Activated B cell treated with CpG ODN at 0.5 μM for 24 hours (primary cell): Measurements from ENCODE around the gene PSD. TPM values are rescaled to one million over a fixed set of nuclear protein-coding genes. Genes with fewer than 3 reads are reported as not detected.

ENCODE experiments used
- ATAC-seq: fragments of 200-7000 bp; cut with Tn5 transposase; one replicate; pipeline ENCODE4 v1.10.0; 2021; ENCODE audit warnings: low read depth, mild to moderate bottlenecking, moderate library complexity
- CTCF ChIA-PET: fragments of 350-600 bp; sonication (Branson Sonifier 250); formaldehyde crosslinking; loops from one replicate; lab custom pipeline; 2021; ENCODE audit warnings: antibody characterized with exemption; lab: Charles Lee
- POLR2A ChIA-PET: fragments of 350-600 bp; sonication (Branson Sonifier 250); formaldehyde crosslinking; loops from one replicate; lab custom pipeline; 2021; ENCODE audit warnings: antibody characterized with exemption; lab: Charles Lee
- DNase-seq: peaks from one replicate; pipeline ENCODE4 v3.0.0; 2022
- H3K27ac Mint-ChIP-seq: one replicate; pipeline ENCODE4 v1.8.0; 2020; ENCODE audit warnings: mixed read lengths
- H3K27me3 Mint-ChIP-seq: one replicate; pipeline ENCODE4 v1.8.0; 2021; ENCODE audit warnings: mixed read lengths
- H3K36me3 Mint-ChIP-seq: one replicate; pipeline ENCODE4 v1.8.0; 2021; ENCODE audit warnings: low read depth, mixed read lengths
- H3K4me1 Mint-ChIP-seq: one replicate; pipeline ENCODE4 v1.8.0; 2021; ENCODE audit warnings: mixed read lengths
- H3K4me3 Mint-ChIP-seq: one replicate; pipeline ENCODE4 v1.8.0; 2020; ENCODE audit warnings: mild to moderate bottlenecking, mixed read lengths
- H3K9me3 Mint-ChIP-seq: one replicate; pipeline ENCODE4 v1.8.0; 2020; ENCODE audit warnings: mixed read lengths
- intact Hi-C: fragments of 100-400 bp; cut with micrococcal nuclease; formaldehyde crosslinking; loops from one replicate; pipeline ENCODE4 v1.15.1; 2024
- total RNA-seq: library from RNA; stranded (reverse); gene quantifications from 2 replicates; pipeline ENCODE4 v1.2.3, GENCODE V29; 2022
- TF ChIP-seq, protein P1 (sequence below): fragments of 200-600 bp; IDR thresholded peaks from one replicate; pipeline ENCODE4 v1.8.0; 2022; ENCODE audit warnings: antibody characterized with exemption, mild to moderate bottlenecking

PSD gene
- total RNA-seq, 1 donor from 2014 or later: 1.5 TPM

DNA sequence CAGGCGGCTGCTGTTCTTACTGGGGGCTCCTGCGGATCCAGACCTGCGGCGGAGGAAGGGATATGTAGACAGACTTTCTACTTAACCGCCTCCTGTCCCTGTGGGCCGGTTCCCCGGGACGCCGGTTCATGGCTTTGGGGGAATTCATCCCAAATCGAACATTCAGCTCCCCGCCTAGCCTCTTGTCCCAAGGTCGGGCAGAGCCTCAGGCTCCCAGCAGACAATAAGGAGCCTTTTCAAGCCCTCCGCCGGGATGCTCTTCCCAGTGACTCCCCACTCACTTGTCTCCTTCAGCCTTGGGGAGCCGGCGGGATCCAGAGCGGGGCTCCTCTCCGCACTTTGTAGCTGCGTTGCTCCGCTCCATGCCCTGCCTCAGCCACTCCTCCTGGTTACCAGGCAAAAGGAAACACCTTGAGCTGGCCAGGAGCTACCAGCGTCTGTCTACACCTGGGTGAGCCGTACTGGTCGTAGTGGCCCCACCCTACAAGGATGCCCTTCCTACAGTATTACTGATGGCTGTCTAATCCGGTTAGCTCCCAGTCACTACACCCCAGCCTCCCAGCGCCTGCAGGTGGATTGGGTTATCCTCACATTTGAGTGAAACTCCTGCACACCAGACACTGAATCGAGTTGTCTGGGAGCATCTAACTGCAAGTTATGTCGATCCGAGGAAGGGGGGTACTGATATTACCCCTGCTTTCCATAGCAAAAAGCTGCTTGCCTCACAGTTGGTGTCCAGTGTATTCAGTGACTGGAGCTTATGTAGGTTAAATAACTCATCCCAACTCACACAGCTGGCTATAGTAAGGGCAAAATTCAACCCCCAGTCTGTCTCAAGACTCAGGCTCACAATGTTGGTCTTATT is 32.8 kb upstream of the PSD start, which contains the start of gene C10orf95:
TSS of gene C10orf95 (minus strand) at position 439 of the 865 bp plus-strand sequence. CDS start 450 bp downstream, outside the sequence.
- ATAC-seq (no peak), DNase-seq (no peak)
- Mint-ChIP-seq H3K27ac (peak within 1 kb of the TSS; percentile 75), H3K9me3 (no peaks in the 10 kb centered on the region), H3K4me3 (peak within 1 kb of the TSS; percentile 79), H3K27me3 (no peaks in the 10 kb centered on the region), H3K4me1 (peaks cover 24% of the 10 kb centered on the region), H3K36me3 (peaks cover 24% of the 10 kb centered on the region)
- TF ChIP-seq, protein P1, sequence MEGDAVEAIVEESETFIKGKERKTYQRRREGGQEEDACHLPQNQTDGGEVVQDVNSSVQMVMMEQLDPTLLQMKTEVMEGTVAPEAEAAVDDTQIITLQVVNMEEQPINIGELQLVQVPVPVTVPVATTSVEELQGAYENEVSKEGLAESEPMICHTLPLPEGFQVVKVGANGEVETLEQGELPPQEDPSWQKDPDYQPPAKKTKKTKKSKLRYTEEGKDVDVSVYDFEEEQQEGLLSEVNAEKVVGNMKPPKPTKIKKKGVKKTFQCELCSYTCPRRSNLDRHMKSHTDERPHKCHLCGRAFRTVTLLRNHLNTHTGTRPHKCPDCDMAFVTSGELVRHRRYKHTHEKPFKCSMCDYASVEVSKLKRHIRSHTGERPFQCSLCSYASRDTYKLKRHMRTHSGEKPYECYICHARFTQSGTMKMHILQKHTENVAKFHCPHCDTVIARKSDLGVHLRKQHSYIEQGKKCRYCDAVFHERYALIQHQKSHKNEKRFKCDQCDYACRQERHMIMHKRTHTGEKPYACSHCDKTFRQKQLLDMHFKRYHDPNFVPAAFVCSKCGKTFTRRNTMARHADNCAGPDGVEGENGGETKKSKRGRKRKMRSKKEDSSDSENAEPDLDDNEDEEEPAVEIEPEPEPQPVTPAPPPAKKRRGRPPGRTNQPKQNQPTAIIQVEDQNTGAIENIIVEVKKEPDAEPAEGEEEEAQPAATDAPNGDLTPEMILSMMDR: no peak
- ChIA-PET CTCF (interaction anchor here (1.0 to 2.1 kb wide), 4 partner anchors 16 to 221 kb away, joined by 3 to 10 read pairs (median 4); partner anchors contain the start of gene CUEDC2), POLR2A (interaction anchor here (0.6 to 6.2 kb wide), 17 partner anchors 10 to 629 kb away, joined by 3 to 104 read pairs (median 9); partner anchors contain the start of genes ACTR1A, CUEDC2, FBXL15 and NFKB2)
- intact Hi-C loops: no loop called here

GRCh38 chr10:102450374-102451104 is 32.0 kb upstream of the PSD start:
- ChIA-PET POLR2A (interaction anchor here (0.6 to 6.2 kb wide), 22 partner anchors 10 to 329 kb away, joined by 3 to 104 read pairs (median 5); partner anchors contain the start of genes ACTR1A, CUEDC2, FBXL15 and GBF1), CTCF (interaction anchor here (0.6 to 2.1 kb wide), 6 partner anchors 16 to 220 kb away, joined by 3 to 10 read pairs (median 4); partner anchors contain the start of gene CUEDC2)
- ATAC-seq (peak; percentile 82), DNase-seq (peak; percentile 84)
- peaks cover 24% of the 10 kb centered on the region for H3K4me1 Mint-ChIP-seq
- H3K4me3 Mint-ChIP-seq: peak overlapping the region; percentile 92
- peaks cover 21% of the 10 kb centered on the region for H3K36me3 Mint-ChIP-seq
- no peaks in the 10 kb centered on the region for H3K9me3 Mint-ChIP-seq
- H3K27me3 Mint-ChIP-seq: no peaks in the 10 kb centered on the region
- peak overlapping the region; percentile 94 for H3K27ac Mint-ChIP-seq
- intact Hi-C loops: loop anchor here (1.0 kb wide), 4 partner anchors 11 to 56 kb away; partner anchors contain the start of gene ACTR1A
- TF ChIP-seq, protein P1: no peak

DNA sequence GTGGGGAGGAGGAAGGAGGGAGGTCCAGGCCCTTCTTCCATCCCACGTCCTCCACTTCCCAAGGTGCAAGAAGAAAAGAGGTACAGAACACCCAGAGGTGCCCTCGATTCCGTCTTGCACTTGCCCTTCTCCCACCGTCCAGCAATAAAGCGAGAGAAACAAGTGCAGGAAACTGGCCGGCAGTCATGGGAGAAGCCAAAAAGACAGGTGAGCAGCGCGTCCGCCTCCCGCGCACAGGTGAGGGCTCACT is 31.5 kb upstream of the PSD start:
- no peaks in the 10 kb centered on the region for H3K9me3 Mint-ChIP-seq
- peaks cover 17% of the 10 kb centered on the region for H3K36me3 Mint-ChIP-seq
- intact Hi-C loops: loop anchor here (1.0 kb wide), 4 partner anchors 11 to 56 kb away; partner anchors contain the start of gene ACTR1A
- CTCF ChIA-PET: interaction anchor here (0.6 to 2.1 kb wide), 3 partner anchors 17 to 220 kb away, joined by 3 to 10 read pairs (median 3); partner anchors contain the start of gene CUEDC2
- peaks cover 24% of the 10 kb centered on the region for H3K4me1 Mint-ChIP-seq
- POLR2A ChIA-PET: interaction anchor here (0.6 to 6.2 kb wide), 21 partner anchors 9 to 329 kb away, joined by 3 to 104 read pairs (median 5); partner anchors contain the start of genes ACTR1A, CUEDC2, FBXL15 and GBF1
- no peaks in the 10 kb centered on the region for H3K27me3 Mint-ChIP-seq
- ATAC-seq (peak; percentile 8), DNase-seq (no peak)
- TF ChIP-seq, protein P1: no peak
- H3K4me3 Mint-ChIP-seq: peak overlapping the region; percentile 92
- peak overlapping the region; percentile 94 for H3K27ac Mint-ChIP-seq

- H3K36me3 Mint-ChIP-seq: peaks cover 13% of the 10 kb centered on the region
- no peaks in the 10 kb centered on the region for H3K27me3 Mint-ChIP-seq
- H3K27ac Mint-ChIP-seq: peak overlapping the region; percentile 94
- H3K9me3 Mint-ChIP-seq: no peaks in the 10 kb centered on the region
- TF ChIP-seq, protein P1: no peak
- DNase-seq (peak; percentile 66), ATAC-seq (peak; percentile 66)
- CTCF ChIA-PET: interaction anchor here (0.6 to 2.1 kb wide), 2 partner anchors 97 to 219 kb away, joined by 3 to 10 read pairs; no protein-coding TSS in a partner anchor
- H3K4me1 Mint-ChIP-seq: peaks cover 24% of the 10 kb centered on the region
- POLR2A ChIA-PET: interaction anchor here (0.6 to 6.2 kb wide), 21 partner anchors 9 to 472 kb away, joined by 3 to 104 read pairs (median 4); partner anchors contain the start of genes ACTR1A, CUEDC2, FBXL15 and GBF1
- intact Hi-C loops: loop anchor here (1.0 kb wide), 5 partner anchors 12 to 55 kb away; partner anchors contain the start of genes ACTR1A and CUEDC2
- H3K4me3 Mint-ChIP-seq: peak overlapping the region; percentile 92
These were observed 30.9 kb upstream of the PSD start for GRCh38 chr10:102449321-102450123.
